Measurements from ENCODE around the gene ASPA.

ASPA gene

DNA sequence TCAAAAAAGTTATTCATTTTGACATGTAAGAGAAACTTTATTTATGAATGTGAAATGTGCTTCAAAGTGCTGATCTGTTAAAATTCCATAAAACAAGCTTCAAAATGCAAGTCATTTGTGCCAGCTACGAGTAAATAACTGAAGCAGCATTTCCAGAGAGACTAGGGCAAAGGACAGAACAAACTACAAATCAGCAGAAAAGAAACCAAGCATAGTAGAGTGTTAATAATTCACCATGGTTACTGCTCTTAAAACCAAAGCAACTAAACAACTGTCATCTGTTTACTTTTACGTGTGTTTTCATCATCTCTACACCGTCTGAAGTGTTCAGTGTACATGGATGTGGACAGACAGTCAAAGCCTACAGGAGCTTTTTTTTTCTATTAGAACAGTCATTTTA lies 1.6 kb upstream of the ASPA start:
- no peak for TF ChIP-seq EZH2 (optimal IDR thresholded peaks at IDR 0.05; ENCODE audit: low read depth, low read length)
- TF ChIP-seq CTCF (IDR thresholded peaks at IDR 0.05; ENCODE audit: low read length), result no peak
- H3K36me3 ChIP-seq (replicated peaks; ENCODE audit: insufficient read depth, low read length), result no peaks in the 10 kb centered on the region
- no peak overlapping the region for H3K4me2 ChIP-seq (ENCODE audit: low read depth, low read length)
- no peaks in the 10 kb centered on the region for H3F3A ChIP-seq (ENCODE audit: insufficient read depth, low read length)
- no peak overlapping the region for H3K27ac ChIP-seq (ENCODE audit: low read length)
- no peaks in the 10 kb centered on the region for H3K4me1 ChIP-seq (ENCODE audit: low read length)
- H2AFZ ChIP-seq (ENCODE audit: low read length), result no peak overlapping the region
- DNase-seq, result no peak
- no peaks in the 10 kb centered on the region for H4K20me1 ChIP-seq (ENCODE audit: insufficient read depth, low read length)
- no peaks in the 10 kb centered on the region for H3K9me3 ChIP-seq (replicated peaks; ENCODE audit: insufficient read depth, low read length)
- H3K79me2 ChIP-seq (ENCODE audit: low read length), result no peaks in the 10 kb centered on the region
- no peak overlapping the region for H3K9ac ChIP-seq (ENCODE audit: low read length)
- no peaks in the 10 kb centered on the region for H3K9me2 ChIP-seq (replicated peaks; ENCODE audit: insufficient read depth, low read length)
- H3K27me3 ChIP-seq (replicated peaks; ENCODE audit: insufficient read depth, low read length), result no peaks in the 10 kb centered on the region
- no peak overlapping the region for H3K4me3 ChIP-seq (ENCODE audit: low read length)

DNA sequence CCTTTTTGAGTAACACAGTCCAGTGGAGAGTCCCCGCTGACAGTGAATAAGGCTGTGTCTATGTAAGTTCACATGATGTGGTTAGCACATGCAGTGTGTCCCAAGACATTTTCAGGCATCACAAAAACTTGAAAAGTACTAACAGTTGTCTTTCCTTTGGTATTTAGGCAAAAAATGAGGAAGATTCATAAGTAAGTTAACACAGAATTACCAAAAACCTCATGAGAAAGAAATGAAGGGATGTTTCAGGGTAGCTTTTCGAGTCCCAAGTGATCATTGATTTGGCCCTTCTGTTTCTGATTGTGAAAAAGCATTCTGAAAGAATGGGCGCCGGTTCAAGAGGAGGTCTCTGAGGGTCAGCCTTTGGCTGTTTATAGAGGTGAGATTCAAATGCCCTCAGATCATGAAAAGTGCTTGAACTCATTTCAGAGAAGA lies 529 bp upstream of the ASPA start:
- no peak for DNase-seq
- Histone ChIP-seq H2AFZ (ENCODE audit: low read length) (no peak overlapping the region), H3K4me1 (ENCODE audit: low read length) (no peaks in the 10 kb centered on the region), H3K27ac (ENCODE audit: low read length) (no peak overlapping the region), H3K27me3 (replicated peaks; ENCODE audit: insufficient read depth, low read length) (no peaks in the 10 kb centered on the region), H3K4me3 (ENCODE audit: low read length) (no peak overlapping the region), H3K9me3 (replicated peaks; ENCODE audit: insufficient read depth, low read length) (no peaks in the 10 kb centered on the region), H3K9me2 (replicated peaks; ENCODE audit: insufficient read depth, low read length) (no peaks in the 10 kb centered on the region), H3F3A (ENCODE audit: insufficient read depth, low read length) (no peaks in the 10 kb centered on the region), H3K9ac (ENCODE audit: low read length) (no peak overlapping the region), H4K20me1 (ENCODE audit: insufficient read depth, low read length) (no peaks in the 10 kb centered on the region), H3K79me2 (ENCODE audit: low read length) (no peaks in the 10 kb centered on the region), H3K4me2 (ENCODE audit: low read depth, low read length) (no peak overlapping the region), H3K36me3 (replicated peaks; ENCODE audit: insufficient read depth, low read length) (no peaks in the 10 kb centered on the region)
- TF ChIP-seq EZH2phosphoT487 (IDR thresholded peaks at IDR 0.05; ENCODE audit: low read length) (no peak), EZH2 (optimal IDR thresholded peaks at IDR 0.05; ENCODE audit: low read depth, low read length) (no peak), CTCF (IDR thresholded peaks at IDR 0.05; ENCODE audit: low read length) (no peak)

GRCh38 chr17:3479988-3480387 lies 4.2 kb downstream of the ASPA start:
- Histone ChIP-seq H2AFZ (ENCODE audit: low read length) (no peak overlapping the region), H3K4me1 (ENCODE audit: low read length) (no peaks in the 10 kb centered on the region), H3K9me2 (replicated peaks; ENCODE audit: insufficient read depth, low read length) (no peaks in the 10 kb centered on the region), H3K9me3 (replicated peaks; ENCODE audit: insufficient read depth, low read length) (no peaks in the 10 kb centered on the region), H3K27me3 (replicated peaks; ENCODE audit: insufficient read depth, low read length) (no peaks in the 10 kb centered on the region), H3F3A (ENCODE audit: insufficient read depth, low read length) (no peaks in the 10 kb centered on the region), H3K4me3 (ENCODE audit: low read length) (no peak overlapping the region), H3K9ac (ENCODE audit: low read length) (no peak overlapping the region), H3K79me2 (ENCODE audit: low read length) (no peaks in the 10 kb centered on the region), H3K4me2 (ENCODE audit: low read depth, low read length) (no peak overlapping the region), H3K36me3 (replicated peaks; ENCODE audit: insufficient read depth, low read length) (no peaks in the 10 kb centered on the region), H3K27ac (ENCODE audit: low read length) (no peak overlapping the region), H4K20me1 (ENCODE audit: insufficient read depth, low read length) (no peaks in the 10 kb centered on the region)
- TF ChIP-seq CTCF (IDR thresholded peaks at IDR 0.05; ENCODE audit: low read length) (no peak), EZH2 (optimal IDR thresholded peaks at IDR 0.05; ENCODE audit: low read depth, low read length) (no peak), EZH2phosphoT487 (IDR thresholded peaks at IDR 0.05; ENCODE audit: low read length) (no peak)
- no peak for DNase-seq
